Measurements from ENCODE around the gene AKNAD1. TPM values are rescaled to one million over a fixed set of nuclear protein-coding genes. Genes with fewer than 3 reads are reported as not detected.

Gene AKNAD1
- polyA plus RNA-seq, 1 of the 3 experiments (the other 2 are of a cell fraction), result 0.71 TPM

DNA sequence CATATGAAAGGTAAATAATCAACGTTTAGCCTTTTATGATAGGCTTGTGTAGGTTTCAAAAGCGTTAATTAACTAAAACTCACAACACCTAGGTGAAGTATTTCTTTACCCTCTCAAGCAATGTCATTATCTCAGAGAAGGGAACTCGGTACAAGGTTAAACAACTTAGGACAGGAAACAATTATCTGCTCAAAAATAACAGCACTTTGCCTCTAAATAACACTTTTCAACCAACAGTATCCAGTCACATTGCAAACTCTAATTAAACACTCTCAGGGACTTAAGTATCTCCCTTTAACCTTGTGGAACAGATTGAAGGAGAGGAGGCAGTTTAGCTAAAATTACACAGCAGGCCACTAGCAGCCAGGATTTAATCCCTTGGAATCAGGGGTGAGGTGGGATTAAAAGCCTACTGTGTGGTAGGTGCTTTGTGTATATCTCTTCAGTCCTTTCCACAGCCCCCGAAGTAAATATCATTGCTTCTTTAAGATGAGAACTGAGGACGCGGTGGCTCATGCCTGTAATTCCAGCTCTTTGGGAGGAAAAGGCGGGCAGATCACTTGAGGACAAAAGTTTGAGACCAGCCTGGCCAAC is 5.2 kb upstream of the AKNAD1 start (continued):
- TF ChIP-seq MXI1 (IDR thresholded peaks at IDR 0.05; ENCODE audit: low read depth, low read length), result no peak
- TF ChIP-seq EP300 (IDR thresholded peaks at IDR 0.05; ENCODE audit: borderline replicate concordance in 1 of 2, low read depth in 1 of 2, low read length in 1 of 2), result no peak

- CTCF ChIA-PET, result interaction anchor here (0.8 to 1.4 kb wide), 3 partner anchors 12 to 37 kb away, joined by 3 to 4 read pairs (median 3); partner anchors contain the start of gene GPSM2
- no peak for DNase-seq
- Histone ChIP-seq H3K4me1 (ENCODE audit: control insufficient read depth in 1 of 2, insufficient read depth in 2 of 2, low read depth in 1 of 2, low read length in 1 of 2) (peaks cover 0 to 4% of the 10 kb centered on the region in 2 experiments; a peak in 1 of 4 replicates), H3K4me3 (ENCODE audit: low read depth in 2 of 2, low read length in 1 of 2) (no peak overlapping the region), H3K4me2 (no peak overlapping the region), H3K27me3 (ENCODE audit: insufficient read depth) (no peaks in the 10 kb centered on the region), H3K27ac (ENCODE audit: low read depth in 2 of 2, low read length in 1 of 2) (no peak overlapping the region), H3K9me2 (no peaks in the 10 kb centered on the region), H3K36me3 (replicated peaks in 1 of 2; ENCODE audit: control insufficient read depth in 1 of 2, insufficient read depth in 2 of 2, low read length in 1 of 2) (no peaks in the 10 kb centered on the region), H4K20me1 (ENCODE audit: insufficient read depth) (no peaks in the 10 kb centered on the region), H2AFZ (ENCODE audit: low read depth) (no peak overlapping the region), H3K9me3 (no peaks in the 10 kb centered on the region), H3K79me2 (ENCODE audit: insufficient read depth) (no peaks in the 10 kb centered on the region), H3K9ac (no peak overlapping the region), H3F3A (replicated peaks; ENCODE audit: insufficient read depth) (no peaks in the 10 kb centered on the region)
- no peak for TF ChIP-seq GATA2 (CRISPR knock-in tag; IDR thresholded peaks at IDR 0.05)
- TF ChIP-seq CHD2 (IDR thresholded peaks at IDR 0.05; ENCODE audit: low read length, partially characterized antibody), result no peak
- TF ChIP-seq, protein P1, sequence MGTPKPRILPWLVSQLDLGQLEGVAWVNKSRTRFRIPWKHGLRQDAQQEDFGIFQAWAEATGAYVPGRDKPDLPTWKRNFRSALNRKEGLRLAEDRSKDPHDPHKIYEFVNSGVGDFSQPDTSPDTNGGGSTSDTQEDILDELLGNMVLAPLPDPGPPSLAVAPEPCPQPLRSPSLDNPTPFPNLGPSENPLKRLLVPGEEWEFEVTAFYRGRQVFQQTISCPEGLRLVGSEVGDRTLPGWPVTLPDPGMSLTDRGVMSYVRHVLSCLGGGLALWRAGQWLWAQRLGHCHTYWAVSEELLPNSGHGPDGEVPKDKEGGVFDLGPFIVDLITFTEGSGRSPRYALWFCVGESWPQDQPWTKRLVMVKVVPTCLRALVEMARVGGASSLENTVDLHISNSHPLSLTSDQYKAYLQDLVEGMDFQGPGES (IDR thresholded peaks at IDR 0.05; ENCODE audit: low read depth, low read length), result no peak
- TF ChIP-seq NRF1 (IDR thresholded peaks at IDR 0.05; ENCODE audit: low read depth, low read length), result no peak
- no peak for TF ChIP-seq POLR2AphosphoS5 (IDR thresholded peaks at IDR 0.05; ENCODE audit: low read depth, low read length)
- POLR2A ChIA-PET, result no interaction called here
- WGBS (ENCODE audit: low lambda C conversion rate), result 90% methylated on average over 6 of the region's 6 CpGs
These were observed 4.7 kb upstream of the AKNAD1 start for GRCh38 chr1:108861566-108861965.

DNA sequence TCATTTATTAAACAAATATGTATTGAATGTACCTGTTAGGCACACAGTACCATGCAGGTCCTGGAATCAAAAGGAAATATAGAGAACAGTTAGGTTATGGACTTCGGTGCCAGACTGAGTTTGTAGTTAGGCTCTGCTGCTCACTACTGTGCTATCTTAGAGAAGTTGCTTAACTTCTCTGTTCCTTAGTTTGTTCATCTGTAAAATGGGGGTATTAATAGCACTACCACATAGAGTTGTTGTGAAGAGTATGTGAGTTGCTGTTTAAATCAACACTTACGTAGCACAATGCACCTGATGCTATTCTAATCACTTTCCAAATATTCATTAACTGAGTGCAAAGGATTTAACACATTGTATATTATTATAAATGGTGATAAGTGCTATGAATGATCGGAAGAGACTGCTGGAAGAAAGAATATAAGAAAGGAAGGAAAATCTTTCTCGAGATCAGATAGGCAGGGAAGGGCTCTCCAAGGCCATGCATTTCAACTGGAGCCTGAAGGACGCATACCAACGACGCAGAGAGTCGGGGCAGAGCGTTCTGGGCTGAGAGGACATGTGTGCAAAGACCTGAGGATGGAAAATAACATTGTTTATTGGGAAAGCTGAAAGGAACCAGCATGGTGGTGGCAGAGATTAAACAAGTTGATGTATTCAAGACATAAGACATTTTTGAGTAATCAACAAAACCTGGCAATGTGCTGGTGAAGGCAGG is 3.5 kb upstream of the AKNAD1 start:
- no peaks in the 10 kb centered on the region for H3F3A ChIP-seq (replicated peaks; ENCODE audit: insufficient read depth)
- no peak overlapping the region for H3K27ac ChIP-seq (ENCODE audit: low read depth in 2 of 2, low read length in 1 of 2)
- H3K4me2 ChIP-seq, result no peak overlapping the region
- no peaks in the 10 kb centered on the region for H3K36me3 ChIP-seq (replicated peaks in 1 of 2; ENCODE audit: control insufficient read depth in 1 of 2, insufficient read depth in 2 of 2, low read length in 1 of 2)
- CTCF ChIA-PET, result no interaction called here
- H4K20me1 ChIP-seq (ENCODE audit: insufficient read depth), result no peaks in the 10 kb centered on the region
- H3K27me3 ChIP-seq (ENCODE audit: insufficient read depth), result no peaks in the 10 kb centered on the region
- no peak overlapping the region for H3K4me3 ChIP-seq (ENCODE audit: low read depth in 2 of 2, low read length in 1 of 2)
- no peak overlapping the region for H2AFZ ChIP-seq (ENCODE audit: low read depth)
- POLR2A ChIA-PET, result no interaction called here
- H3K79me2 ChIP-seq (ENCODE audit: insufficient read depth), result no peaks in the 10 kb centered on the region
- H3K4me1 ChIP-seq (ENCODE audit: control insufficient read depth in 1 of 2, insufficient read depth in 2 of 2, low read depth in 1 of 2, low read length in 1 of 2), result no peaks in the 10 kb centered on the region; a peak in 1 of 4 replicates
- H3K9me3 ChIP-seq, result no peaks in the 10 kb centered on the region
- no peak for DNase-seq
- 87% methylated on average over 9 of the region's 9 CpGs for WGBS (ENCODE audit: low lambda C conversion rate)
- H3K9ac ChIP-seq, result no peak overlapping the region
- no peaks in the 10 kb centered on the region for H3K9me2 ChIP-seq
- TF ChIP-seq, protein P2, sequence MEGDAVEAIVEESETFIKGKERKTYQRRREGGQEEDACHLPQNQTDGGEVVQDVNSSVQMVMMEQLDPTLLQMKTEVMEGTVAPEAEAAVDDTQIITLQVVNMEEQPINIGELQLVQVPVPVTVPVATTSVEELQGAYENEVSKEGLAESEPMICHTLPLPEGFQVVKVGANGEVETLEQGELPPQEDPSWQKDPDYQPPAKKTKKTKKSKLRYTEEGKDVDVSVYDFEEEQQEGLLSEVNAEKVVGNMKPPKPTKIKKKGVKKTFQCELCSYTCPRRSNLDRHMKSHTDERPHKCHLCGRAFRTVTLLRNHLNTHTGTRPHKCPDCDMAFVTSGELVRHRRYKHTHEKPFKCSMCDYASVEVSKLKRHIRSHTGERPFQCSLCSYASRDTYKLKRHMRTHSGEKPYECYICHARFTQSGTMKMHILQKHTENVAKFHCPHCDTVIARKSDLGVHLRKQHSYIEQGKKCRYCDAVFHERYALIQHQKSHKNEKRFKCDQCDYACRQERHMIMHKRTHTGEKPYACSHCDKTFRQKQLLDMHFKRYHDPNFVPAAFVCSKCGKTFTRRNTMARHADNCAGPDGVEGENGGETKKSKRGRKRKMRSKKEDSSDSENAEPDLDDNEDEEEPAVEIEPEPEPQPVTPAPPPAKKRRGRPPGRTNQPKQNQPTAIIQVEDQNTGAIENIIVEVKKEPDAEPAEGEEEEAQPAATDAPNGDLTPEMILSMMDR (IDR thresholded peaks at IDR 0.05), result no peak
- TF ChIP-seq YY1 (IDR thresholded peaks at IDR 0.05; ENCODE audit: low read depth), result no peak
- TF ChIP-seq, protein P3, sequence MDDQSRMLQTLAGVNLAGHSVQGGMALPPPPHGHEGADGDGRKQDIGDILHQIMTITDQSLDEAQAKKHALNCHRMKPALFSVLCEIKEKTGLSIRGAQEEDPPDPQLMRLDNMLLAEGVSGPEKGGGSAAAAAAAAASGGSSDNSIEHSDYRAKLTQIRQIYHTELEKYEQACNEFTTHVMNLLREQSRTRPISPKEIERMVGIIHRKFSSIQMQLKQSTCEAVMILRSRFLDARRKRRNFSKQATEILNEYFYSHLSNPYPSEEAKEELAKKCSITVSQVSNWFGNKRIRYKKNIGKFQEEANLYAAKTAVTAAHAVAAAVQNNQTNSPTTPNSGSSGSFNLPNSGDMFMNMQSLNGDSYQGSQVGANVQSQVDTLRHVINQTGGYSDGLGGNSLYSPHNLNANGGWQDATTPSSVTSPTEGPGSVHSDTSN (IDR thresholded peaks at IDR 0.05), result no peak
- TF ChIP-seq GABPA (IDR thresholded peaks at IDR 0.05; ENCODE audit: low read depth), result no peak
- TF ChIP-seq TEAD4 (IDR thresholded peaks at IDR 0.05; ENCODE audit: borderline replicate concordance, insufficient read depth), result no peak
- TF ChIP-seq EP300 (IDR thresholded peaks at IDR 0.05; ENCODE audit: borderline replicate concordance in 1 of 2, low read depth in 1 of 2, low read length in 1 of 2), result no peak
- no peak for TF ChIP-seq MEF2A (IDR thresholded peaks at IDR 0.05; ENCODE audit: borderline replicate concordance, low read depth)
- TF ChIP-seq ELF1 (IDR thresholded peaks at IDR 0.05), result no peak
- no peak for TF ChIP-seq ZBTB33 (IDR thresholded peaks at IDR 0.05; ENCODE audit: borderline replicate concordance, low read depth)
